Activated CD8-positive, alpha-beta memory T cell treated with anti-CD3 and anti-CD28 coated beads, Interleukin-2, amount 50 U/mL, for 1 hour (primary cell): ENCODE results near the gene CERKL.

Experiments used
- DNase-seq: peaks from one replicate; pipeline ENCODE4 v3.0.0-alpha.2; 2020; ENCODE audit errors: extremely low read depth

The CERKL gene

DNA sequence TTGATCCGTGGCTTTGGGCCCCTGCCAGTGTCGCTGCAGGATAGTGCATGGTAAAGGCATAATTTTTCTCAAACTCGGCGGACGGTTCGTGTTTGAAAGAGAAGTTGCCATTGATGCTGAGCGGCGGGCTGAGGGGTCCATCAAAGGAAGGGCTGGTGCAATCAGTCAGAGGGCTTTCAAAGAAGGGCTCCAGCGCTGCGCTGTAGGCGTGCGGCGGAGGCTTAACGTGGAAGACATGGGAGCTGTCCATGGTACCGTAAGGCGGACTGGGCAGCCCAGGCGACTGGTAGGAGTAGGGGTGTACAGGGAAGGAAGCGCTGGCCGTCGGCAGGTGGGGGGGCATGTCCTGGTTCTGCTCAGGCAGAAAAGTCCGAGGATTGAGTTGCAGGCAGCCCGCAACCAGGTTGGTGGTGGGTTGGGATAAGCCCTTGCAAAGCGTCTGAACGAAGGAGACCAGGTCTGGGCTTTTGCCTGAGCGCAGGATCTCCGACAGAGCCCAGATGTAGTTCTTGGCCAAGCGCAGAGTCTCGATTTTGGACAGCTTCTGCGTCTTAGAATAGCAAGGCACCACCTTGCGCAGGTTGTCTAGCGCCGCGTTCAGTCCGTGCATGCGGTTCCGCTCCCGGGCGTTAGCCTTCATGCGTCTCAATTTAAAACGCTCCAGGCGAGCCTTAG lies 21.1 kb upstream of the CERKL start:
- peak; percentile 32 for DNase-seq

DNA sequence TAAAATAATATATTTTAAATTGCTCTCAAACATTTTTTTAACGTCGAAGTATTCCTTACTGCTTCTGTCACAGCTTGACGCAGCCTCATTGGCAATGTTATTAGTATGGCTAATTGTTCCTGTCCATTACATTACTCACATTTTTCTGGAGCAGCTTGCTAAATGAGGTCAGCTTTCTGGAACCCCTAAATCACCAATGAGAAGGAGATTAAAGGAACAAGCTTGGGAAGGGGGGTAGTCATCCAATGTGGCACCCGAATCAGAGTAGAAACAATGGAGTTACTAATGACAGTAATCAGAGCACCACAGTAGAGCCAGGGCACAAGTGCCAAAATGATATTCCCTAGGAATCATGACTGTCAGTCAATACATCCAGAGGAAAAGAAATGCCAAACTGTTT lies 18.3 kb upstream of the CERKL start:
- DNase-seq = no peak

DNA sequence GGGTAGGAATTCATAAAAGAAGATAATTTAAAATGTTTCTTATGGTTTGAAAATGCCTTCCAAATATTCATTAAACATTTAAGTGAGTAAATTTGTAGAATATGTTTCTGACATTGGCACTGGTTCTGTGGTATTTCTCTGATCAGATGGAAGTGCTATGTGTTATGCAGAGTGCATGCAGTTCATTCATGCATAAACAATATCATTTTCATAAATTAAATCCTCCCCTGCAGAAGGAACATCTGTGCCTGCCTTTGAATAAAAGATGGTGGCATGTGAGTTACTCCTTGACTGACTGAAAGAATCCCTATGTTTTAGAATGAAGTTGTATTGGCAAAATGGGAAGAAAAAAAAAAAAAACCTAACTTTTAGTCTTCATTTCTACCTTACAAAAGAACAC lies 17.6 kb upstream of the CERKL start:
- DNase-seq = no peak

DNA sequence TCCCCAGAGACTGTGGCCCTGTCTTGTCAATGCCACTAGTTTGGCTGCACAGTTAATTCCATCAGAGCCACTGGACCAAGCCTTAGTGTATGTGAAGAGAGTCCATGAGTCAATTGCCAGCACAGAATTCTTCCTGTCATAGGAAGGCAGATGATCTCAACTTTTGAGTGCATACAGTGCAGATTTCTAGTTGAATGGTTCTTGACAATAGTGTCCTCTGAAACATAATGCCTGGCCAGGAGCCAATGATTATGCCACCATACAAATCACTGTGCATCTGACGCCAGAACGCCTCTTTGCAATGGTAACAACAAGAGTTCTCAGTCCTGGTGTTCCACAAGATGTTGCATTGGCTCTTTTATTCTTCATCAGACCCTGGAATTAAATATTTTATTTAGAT lies 16.3 kb upstream of the CERKL start:
- no peak for DNase-seq

DNA sequence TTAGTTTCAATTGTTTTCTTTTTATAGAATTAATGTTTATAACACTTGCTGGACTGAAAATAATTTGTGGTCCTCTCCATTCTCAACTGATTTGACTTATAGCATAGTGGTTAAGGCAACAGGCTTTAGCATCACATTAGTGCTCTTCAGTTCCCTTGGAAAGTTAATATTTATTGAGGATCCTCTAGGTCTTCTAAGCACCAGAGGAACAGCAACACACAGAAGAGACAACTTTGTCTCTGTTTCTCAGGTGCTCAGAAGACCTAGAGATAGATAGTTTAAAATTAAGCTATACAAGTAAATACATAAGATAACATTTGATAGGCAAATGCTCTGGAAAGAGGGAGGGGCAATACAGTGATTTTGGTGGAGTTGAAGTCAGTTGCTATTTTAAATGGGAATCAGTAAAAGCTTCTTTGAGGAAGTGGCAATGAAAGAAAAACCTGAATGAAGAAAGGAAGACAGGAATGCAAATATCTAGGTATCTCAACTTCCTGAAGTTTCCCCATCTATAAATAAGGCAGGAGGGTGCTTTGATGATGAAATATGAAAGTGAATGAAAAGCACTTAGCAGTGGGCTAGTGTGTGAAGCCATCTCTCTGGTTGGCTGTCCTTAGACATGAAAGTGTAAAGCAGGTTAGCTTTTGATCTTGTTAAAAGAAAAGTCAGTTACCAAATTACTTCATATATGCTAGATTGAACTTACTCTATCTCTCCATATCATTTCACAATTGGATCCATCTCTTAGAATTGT lies 15.5 kb upstream of the CERKL start:
- DNase-seq = no peak

DNA sequence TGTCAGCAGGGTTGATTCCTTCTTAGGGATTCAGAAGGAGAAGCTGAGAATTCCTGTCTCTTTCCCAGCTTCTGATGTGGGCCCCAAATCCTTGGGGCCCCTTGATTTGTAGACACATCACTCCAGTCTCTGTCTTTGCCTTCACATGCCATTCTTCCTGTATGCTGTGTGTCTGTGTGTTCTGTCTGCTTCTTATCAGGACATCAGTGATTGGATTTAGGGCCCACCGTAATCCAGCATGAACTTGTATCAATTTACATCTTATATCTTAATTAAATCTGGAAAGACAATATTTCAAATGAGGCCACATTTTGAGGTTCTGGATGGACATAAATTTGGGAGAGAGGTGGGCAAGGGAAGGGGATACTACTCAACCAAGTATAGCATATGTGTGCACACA lies 13.7 kb upstream of the CERKL start:
- no peak for DNase-seq

DNA sequence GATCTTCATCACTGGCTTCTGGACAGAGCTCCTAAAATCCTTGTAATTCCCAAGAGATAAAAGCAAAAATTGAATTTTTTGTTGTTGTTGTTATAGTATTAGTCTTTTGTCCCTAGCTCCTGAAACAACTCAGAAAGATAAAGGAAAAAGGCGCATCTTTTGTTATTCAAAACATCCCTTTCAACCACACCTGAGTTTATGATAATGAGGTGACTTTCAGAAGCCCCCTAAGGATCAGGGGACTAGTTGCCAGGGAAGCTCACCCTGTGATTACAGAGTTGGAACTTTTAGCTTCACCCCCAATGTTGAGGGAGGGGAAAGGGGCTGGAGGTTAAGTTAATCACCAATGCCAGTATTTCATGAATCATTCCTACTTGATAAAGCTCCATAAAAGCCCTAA lies 10.3 kb upstream of the CERKL start:
- no peak for DNase-seq

DNA sequence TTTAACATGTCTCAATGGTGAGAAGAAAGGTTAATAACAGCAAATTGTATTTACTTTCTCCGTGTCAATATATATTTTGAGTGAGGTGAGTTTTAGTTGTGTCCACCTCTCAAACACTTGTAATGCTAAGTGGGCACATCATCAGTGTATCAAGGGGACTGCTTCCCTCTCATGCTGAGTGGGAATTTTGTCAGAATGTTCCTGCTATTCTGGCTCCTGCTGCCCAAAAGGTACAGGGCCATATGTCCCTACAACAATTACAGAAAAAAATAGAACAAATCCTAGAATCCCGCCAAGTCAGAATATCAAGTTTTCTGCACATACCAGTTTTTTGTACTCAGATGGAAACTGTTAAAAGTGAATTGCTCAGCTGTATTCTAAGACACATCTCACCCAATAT lies 5.4 kb upstream of the CERKL start:
- no peak for DNase-seq

DNA sequence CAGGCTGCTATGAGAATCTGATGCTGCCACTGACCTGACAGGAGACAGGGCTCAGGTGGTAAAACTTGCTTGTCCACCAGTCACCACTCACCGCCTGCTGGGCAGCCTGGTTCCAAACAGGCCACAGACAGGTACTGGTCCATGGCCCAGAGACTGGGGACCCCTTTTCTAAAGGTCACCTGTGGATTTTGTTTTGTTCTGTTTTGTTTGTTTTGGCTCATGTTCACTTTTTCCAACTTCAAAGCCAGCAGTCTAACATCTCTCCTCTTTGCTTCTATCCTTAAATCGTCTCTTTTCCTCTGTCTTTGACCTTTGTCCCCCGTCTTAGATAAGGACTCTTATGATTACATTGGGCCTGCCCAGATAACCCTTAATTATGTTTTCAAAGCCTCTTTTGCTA lies 3.3 kb upstream of the CERKL start:
- DNase-seq = no peak

DNA sequence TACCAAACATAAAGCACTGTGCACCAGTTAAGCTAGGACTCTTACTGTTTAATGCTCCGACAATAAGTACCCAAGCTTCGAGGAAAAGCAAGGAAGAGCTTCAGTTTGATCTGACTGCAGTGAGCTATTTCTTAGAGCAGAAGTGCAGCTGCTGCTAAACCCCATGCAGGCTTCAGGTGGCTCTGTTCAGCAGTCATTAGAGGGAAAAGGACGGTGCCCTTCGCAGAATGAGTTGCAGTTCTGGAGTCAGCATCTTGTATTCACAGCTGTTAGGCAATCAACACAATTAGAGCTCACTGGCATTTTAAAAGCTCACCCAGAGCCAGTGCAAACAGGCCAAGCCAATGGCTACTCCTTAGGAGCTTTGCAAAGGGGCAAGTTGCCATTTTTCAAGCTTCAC lies 1.5 kb upstream of the CERKL start:
- DNase-seq = no peak

DNA sequence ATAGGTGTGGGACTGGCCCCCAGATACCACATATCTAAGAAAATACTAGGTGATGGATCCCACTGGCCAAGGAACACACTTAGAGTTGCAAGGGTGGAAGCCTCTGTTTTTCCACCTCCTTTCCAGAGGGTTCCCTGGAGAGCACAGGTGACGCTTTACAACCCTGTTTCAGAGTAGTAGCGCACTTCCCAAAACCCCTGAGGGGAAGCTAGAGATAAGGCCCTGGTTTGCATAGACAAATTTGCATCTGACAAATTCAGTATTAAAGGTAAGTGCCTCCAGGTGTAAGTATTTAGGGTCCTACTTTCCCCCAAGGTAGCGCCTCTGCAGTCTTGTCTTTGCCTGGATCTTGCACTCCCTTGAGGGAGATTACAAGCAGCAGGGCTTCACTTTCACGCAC lies 474 bp upstream of the CERKL start:
- no peak for DNase-seq

DNA sequence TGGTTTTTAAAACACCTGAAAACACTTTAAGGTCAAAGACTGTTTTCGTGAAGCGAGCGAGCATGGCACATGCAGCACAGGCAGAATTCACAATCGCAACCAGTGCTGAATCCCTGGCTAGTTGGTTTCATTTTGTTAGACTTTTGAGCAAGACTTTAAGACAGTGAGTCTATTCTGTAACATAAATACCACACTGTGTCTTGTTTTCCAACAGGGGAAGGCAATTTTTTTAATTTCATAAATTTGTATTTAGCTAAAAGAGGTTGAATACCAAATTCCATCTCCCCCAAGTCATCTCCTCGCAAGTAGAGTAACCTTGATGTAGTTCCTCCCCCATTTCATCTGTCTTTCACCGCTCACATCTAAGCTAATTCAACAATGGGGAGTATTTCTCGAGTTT lies 1.4 kb downstream of the CERKL start:
- DNase-seq = no peak

DNA sequence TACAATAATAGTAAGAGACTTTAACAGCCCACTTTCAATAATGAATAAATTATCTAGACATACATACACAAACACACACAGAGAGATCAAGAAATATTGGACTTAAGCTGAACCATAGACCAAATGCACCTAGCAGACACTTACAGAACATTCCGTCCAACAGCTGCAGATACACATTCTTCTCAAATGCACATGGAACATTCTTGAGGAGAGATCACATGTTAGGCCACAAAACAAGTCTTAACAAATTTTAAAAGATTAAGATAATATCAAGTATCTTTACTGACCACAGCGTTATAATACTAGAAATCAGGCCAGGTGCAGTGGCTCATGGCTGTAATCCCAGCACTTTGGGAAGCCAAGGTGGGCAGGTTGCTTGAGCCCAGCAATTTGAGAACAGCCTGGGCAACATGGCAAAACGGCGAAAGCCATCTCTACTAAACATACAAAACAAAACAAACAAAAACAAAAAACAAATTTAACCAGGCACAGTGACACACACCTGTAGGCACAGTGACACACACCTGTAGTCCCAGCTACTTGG lies 7.4 kb downstream of the CERKL start:
- no peak for DNase-seq

DNA sequence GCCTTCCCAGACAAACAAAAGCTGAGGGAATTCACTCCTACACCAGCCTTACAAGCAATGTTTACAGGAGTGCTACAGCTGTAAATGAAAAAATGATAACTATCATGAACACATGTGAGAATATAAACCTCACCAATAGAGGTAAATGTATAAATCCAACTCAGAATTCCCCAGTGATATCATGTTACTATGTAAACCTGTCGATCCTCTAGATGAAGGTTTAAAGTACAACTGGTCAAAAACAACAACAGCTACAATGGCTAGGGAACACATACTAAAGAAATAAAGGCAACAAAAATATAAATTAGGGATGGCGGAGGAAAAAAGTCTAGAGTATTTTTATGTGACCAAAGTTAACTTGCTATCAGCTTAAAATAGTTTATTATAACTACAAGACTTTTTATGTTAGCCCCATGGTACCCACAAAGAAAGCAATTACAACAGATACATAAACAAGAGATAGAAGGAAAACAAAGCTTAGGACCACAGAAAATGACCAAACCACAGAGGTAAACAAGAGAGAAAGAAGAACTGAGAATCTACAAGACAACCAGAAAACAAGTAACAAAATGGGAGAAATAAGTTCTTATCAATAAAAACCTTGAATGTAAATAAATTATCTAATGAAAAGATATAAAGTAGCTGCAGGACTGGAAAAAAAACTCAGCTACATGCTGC lies 8.3 kb downstream of the CERKL start:
- DNase-seq = no peak

DNA sequence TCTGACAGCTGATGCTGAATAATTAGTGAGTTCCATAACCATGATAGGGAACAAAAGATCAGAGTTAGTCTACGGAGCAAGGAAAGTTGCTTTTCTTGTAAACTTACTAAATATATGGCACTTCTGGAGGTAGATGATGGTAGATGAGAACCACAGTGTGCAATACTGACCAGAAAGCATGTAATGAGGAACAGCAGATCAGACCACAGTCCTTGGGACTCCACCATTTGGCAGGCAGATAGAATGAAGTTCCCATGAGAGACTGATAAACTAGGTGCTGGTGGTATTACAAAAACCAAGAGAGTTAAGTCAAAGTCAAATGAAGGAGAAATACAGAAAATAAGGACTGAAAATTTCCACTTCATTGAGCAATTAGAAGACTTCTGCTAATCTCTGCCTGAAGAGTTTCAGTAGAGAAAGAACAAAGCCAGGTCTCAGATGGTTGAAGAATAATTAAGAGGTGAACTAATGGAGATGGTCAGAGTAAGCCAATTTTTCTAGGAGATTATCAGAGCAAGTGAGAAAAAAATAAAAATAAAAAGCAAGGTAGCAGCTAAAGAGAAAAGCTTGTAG lies 10.4 kb downstream of the CERKL start:
- DNase-seq = no peak

DNA sequence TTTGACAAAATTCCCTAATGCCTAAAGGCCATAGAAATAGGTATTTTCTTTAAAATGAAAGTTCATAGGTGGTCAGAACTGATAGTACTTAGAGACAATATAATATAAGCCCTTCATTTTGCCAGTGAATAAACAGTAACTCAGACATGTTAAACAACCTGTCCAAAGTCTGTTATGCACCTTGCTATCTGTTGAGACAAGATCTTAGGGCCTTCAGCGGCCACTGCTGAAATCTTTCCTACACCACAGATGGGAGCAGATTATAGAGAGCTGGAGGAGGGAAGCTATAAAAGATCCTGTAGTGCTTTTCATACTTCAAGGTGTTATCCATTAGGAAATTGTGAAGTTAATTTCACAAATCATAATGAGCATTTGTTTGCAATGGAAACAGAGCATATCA lies 13.8 kb downstream of the CERKL start:
- no peak for DNase-seq

DNA sequence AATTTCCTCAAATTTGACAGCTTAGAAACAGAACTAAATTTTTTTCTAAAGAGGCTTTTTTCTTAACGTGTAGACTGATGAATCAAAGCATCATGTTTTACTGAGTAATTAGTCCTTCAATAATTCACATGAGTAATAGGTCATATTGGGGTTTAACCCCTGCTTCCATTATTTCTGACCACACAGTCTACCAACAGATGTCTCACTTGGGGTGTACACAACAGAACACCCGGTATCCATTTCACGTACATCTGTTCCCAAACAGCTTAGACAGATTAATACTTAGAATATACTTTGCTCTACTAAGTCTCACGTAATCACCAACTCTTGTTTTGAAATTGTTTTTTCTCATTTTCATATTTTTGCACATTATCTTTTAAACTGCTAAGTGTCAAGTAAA lies 14.8 kb downstream of the CERKL start:
- DNase-seq = no peak

DNA sequence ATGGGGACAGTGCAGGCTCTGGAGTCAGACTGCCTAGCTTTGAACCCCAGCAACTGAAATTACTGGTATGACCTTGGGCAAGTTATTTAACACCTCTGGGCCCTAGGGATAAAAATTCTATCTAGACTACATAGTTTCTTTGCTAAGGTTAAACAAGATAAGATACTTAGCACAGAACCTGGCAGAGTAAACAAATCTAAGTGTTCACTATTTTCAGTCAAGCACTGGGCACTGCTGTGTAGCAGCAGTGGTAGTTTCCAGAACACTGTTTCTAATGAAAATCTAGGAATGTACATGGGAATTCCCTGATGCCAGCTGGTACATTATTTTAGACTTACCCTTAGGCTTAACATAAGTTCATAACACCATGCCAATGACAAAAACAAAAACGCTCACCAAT lies 17.2 kb downstream of the CERKL start:
- no peak for DNase-seq

DNA sequence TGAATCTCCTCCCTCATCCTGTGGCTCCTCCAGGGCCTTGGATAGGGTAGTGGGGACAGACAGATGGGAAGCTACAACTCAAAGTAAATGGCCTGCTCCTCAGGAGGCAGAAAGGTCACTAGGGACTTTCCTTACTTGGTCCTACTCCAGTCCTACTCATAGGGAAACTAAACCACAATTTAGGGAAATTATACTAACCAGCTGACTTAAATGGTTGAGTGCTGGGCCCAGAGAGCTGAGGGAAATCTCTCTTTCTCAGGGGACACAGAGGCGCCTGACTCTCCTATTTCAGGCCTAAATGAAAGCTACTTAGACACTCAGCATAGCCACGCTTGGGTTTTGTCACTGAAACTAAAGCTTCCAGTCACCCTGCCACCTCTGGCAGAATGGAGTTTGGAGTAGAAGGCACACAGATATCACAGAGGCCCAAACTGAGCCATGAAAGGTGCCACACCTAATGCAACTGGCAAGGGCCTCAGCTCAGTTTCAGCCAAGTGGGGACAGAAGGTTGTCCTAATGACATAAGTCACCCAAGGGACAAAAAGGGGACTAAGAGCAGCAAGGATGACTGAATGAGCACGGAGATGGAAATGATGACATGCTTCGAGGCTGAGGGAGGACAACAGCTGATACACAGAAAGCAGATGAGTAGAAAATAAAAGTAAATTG lies 24.0 kb downstream of the CERKL start:
- DNase-seq = no peak

DNA sequence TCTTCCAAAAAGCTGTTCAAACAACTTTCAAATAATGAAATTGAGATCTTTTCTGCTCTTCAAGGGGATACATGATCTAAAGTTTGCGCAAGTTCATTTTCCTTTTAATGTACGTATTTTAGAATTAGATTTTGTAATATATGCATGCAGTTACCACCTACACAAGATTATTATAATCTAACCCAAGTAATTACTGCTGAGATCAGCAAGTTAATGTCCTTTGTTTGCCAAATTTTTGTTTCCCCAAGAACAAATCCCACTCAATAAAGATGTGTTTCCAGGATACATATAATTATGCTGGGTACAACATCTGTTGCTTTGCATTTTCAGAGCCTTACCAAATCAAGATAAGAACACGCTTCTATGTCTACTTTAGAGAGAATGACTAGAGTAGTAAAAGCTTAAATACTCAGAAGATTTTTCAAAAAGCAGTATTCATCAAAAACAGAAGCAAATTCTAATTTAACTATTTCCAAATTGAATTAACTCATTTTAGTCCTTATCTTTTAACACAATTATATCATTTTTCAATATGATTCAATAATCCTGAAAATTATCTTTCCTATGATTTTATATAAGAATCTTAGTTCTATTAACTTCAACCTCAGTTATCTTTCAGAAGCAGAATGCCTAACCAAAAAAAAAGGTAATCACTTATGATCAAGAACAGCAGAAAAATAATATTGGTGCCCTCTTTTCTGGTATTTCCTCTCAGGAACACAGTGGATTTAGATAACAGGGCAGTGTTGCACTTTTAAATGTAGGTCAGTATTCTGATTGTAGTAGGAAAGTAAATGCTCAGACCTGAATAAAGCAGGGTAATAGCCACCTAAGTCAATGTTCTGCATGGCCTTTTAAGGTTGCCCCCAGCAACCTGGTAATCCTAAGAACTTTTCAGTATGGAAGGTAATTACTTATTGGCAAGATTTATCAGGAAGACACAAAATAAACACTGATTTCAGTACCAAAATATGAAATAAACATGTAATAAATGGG lies 28.0 kb downstream of the CERKL start:
- DNase-seq = no peak

DNA sequence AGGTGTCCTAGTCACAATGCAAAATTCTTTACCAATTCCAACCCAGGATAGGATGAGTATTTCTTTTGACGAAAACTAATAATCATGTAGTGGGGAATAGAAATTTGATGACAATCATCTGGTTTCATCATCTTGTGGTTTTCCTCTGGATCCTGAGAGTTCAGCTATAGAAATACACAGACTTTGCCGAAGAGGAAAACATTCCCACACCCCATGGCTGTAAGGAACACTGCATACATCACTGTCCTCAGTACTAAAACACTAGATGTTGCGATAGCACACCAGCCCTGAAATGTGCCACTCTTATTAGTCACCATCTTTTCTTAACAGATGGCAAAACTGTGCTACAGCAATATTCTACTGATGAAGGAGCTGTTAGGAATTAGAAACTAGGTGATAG lies 29.4 kb downstream of the CERKL start:
- no peak for DNase-seq
